SJSA1 (cell line): ENCODE data around the gene ELP2. TPM values are rescaled to one million over a fixed set of nuclear protein-coding genes. Genes with fewer than 3 reads are reported as not detected.
A peak's percentile ranks its signal among the peaks of the same experiment; 100 is the strongest.
"Not testable (repeated sequence)": the region's sequence is repeated elsewhere in the genome, so short reads cannot be mapped to it uniquely, and the experiment has no call there.

Experiments
- DNase-seq, 2 experiments: peaks; one replicate each; pipeline ENCODE4 v3.0.0-alpha.2; 2015 to 2020; ENCODE audit warnings: low spot score in 2 of 2, low read depth in 1 of 2
- H3K27ac ChIP-seq: fragments of 250-450 bp; sonication (Bioruptor Pico); 2 replicates; pipeline ENCODE4 v1.5.1; 2020; ENCODE audit warnings: mild to moderate bottlenecking, moderate library complexity
- H3K27me3 ChIP-seq: fragments of 250-450 bp; sonication (Bioruptor Pico); replicated peaks from 2 replicates; pipeline ENCODE4 v1.5.1; 2020; ENCODE audit warnings: mild to moderate bottlenecking, moderate library complexity
- H3K36me3 ChIP-seq: fragments of 250-450 bp; sonication (Bioruptor Pico); 2 replicates; pipeline ENCODE4 v1.5.1; 2020; ENCODE audit warnings: mild to moderate bottlenecking
- H3K4me1 ChIP-seq: fragments of 250-450 bp; sonication (Bioruptor Pico); replicated peaks from 2 replicates; pipeline ENCODE4 v1.6.1; 2021; ENCODE audit warnings: mild to moderate bottlenecking
- H3K4me3 ChIP-seq: fragments of 250-450 bp; sonication (Bioruptor Pico); 2 replicates; pipeline ENCODE4 v1.5.1; 2020; ENCODE audit warnings: mild to moderate bottlenecking
- H3K9me3 ChIP-seq: fragments of 250-450 bp; sonication (Bioruptor Pico); replicated peaks from 2 replicates; pipeline ENCODE4 v1.5.1; 2020; ENCODE audit warnings: mild to moderate bottlenecking
- total RNA-seq: library from RNA; depleted of rRNA; stranded (reverse); fragments of >200 nt; shearing (Covaris generic); gene quantifications from 2 replicates; pipeline ENCODE4 v1.2.3, GENCODE V29; 2014

ELP2 gene
- total RNA-seq, 1 experiment from 2014 or later = 43.3 TPM

GRCh38 chr18:36155851-36156757, 26.4 kb downstream of the ELP2 start:
- Histone ChIP-seq H3K9me3 (no peaks in the 10 kb centered on the region), H3K27ac (no peak overlapping the region), H3K4me1 (peaks cover 17% of the 10 kb centered on the region), H3K4me3 (no peak overlapping the region), H3K36me3 (peaks cover 59% of the 10 kb centered on the region), H3K27me3 (no peaks in the 10 kb centered on the region)
- DNase-seq = no peak

DNA sequence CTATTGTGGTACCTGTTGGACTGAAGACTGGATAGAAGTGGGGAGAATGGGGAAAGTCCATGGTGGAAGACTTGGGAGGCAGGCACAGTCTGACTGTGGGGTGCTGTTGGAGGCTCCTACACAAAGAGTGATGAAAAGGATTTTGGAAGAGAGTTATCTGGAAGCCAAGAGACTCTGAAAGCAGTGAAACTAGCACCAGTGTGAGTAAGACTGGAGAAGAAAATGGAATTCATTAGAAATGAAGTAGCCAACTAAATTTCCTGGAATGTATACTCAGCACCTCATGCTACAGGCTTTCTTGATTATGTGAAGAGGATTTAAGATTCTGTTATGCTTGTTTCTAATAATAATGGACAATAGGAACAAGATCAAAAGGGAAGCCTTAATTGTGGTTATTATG, 27.7 kb downstream of the ELP2 start:
- Histone ChIP-seq H3K36me3 (peaks cover 68% of the 10 kb centered on the region), H3K4me1 (peaks cover 17% of the 10 kb centered on the region), H3K27ac (no peak overlapping the region), H3K9me3 (no peaks in the 10 kb centered on the region), H3K4me3 (no peak overlapping the region), H3K27me3 (no peaks in the 10 kb centered on the region)
- no peak for DNase-seq

DNA sequence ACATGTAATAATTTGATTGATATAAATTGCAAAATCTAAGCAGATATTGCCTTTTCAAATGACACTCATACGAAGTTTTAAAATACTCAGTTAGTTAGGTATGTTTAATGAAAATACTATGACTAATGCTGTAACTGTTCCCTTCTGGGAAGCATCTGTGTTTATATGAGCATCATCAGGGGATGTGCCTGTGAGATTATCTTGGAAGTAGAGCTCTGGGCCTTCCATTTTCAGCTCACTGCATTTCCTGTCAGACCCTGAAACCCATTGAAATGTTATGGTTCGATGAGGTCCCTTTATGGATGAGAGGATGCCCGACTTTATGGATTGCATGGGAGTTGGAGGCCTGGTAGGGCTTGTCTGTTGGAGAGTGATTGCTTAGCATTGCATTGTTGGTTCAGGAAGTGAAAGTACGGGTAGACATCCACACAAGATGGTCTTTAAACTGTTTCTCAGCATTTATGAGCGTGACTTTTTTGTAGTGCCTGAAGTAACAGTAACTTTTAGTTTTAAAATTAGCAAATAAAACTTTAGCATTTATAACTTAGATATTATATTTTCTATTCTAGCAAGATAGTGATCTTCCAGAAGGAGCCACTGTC, 28.7 kb downstream of the ELP2 start:
- Histone ChIP-seq H3K4me3 (no peak overlapping the region), H3K36me3 (peaks cover 60% of the 10 kb centered on the region), H3K4me1 (peaks cover 12% of the 10 kb centered on the region), H3K27me3 (no peaks in the 10 kb centered on the region), H3K9me3 (no peaks in the 10 kb centered on the region), H3K27ac (peak overlapping the region; percentile 25; the same call in 1 of the 2 replicates)
- DNase-seq = peak in 1 of 2 experiments; percentile 19

- H3K27me3 ChIP-seq = no peaks in the 10 kb centered on the region
- no peaks in the 10 kb centered on the region for H3K9me3 ChIP-seq
- H3K4me3 ChIP-seq = no peak overlapping the region
- DNase-seq = no peak
- H3K4me1 ChIP-seq = peaks cover 12% of the 10 kb centered on the region
- H3K36me3 ChIP-seq = peaks cover 71% of the 10 kb centered on the region
- H3K27ac ChIP-seq = no peak overlapping the region
These were observed 31.3 kb downstream of the ELP2 start for GRCh38 chr18:36160959-36161371.

DNA sequence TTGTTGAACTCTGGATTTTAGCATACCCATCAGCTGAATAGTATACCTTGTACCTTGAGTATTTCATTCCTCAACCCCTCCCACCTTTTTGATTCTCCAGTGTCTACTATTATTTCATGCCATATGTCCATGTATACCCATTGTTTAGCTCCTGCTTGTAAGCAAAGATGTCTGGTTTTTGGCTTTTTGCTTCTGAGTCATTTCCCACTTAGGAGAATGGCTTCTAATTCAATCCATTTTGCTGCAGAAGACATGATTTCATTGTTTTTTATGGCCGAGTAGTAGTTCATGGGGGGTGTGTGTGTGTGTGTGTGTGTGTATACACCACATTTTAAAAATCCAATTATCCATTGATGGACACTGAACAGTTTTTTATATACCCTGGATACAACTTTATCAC, 33.3 kb downstream of the ELP2 start:
- Histone ChIP-seq H3K27ac (no peak overlapping the region), H3K4me3 (no peak overlapping the region), H3K9me3 (no peaks in the 10 kb centered on the region), H3K4me1 (peaks cover 8% of the 10 kb centered on the region), H3K27me3 (no peaks in the 10 kb centered on the region), H3K36me3 (peaks cover 67% of the 10 kb centered on the region)
- DNase-seq = no peak

GRCh38 chr18:36167692-36168218, 38.1 kb downstream of the ELP2 start:
- Histone ChIP-seq H3K27me3 (no peaks in the 10 kb centered on the region), H3K36me3 (peaks cover 59% of the 10 kb centered on the region), H3K9me3 (no peaks in the 10 kb centered on the region), H3K27ac (no peak overlapping the region), H3K4me1 (no peaks in the 10 kb centered on the region), H3K4me3 (no peak overlapping the region)
- no peak for DNase-seq

DNA sequence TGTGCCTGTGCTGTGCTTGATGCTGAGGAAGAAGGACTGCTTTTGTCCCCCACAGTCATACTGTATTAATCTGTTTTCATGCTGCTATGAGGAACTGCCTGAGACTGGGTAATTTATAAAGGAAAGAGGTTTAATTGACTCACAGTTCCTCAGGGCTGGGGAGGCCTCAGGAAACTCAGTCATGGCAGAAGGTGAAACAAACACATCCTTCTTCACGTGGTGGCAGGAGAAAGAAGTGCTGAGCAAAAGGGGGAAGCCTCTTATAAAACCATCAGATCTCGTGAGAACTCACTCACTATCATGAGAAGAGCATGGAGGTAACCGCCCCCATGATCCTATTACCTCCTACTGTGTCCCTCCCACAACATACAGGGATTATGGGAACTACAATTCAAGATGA, 38.6 kb downstream of the ELP2 start:
- H3K36me3 ChIP-seq = peaks cover 59% of the 10 kb centered on the region
- not testable (repeated sequence) for H3K27ac ChIP-seq, H3K4me3 ChIP-seq, DNase-seq, H3K9me3 ChIP-seq, H3K4me1 ChIP-seq, H3K27me3 ChIP-seq

GRCh38 chr18:36169938-36170337, 40.2 kb downstream of the ELP2 start:
- Histone ChIP-seq H3K27ac (no peak overlapping the region), H3K9me3 (no peaks in the 10 kb centered on the region), H3K4me1 (no peaks in the 10 kb centered on the region), H3K36me3 (peaks cover 52% of the 10 kb centered on the region), H3K27me3 (no peaks in the 10 kb centered on the region), H3K4me3 (no peak overlapping the region)
- DNase-seq = no peak

- no peaks in the 10 kb centered on the region for H3K27me3 ChIP-seq
- peaks cover 39% of the 10 kb centered on the region for H3K36me3 ChIP-seq
- no peak overlapping the region for H3K4me3 ChIP-seq
These were observed 45.8 kb downstream of the ELP2 start for GRCh38 chr18:36175481-36175880.

GRCh38 chr18:36176177-36176584, 46.5 kb downstream of the ELP2 start:
- Histone ChIP-seq H3K4me1 (no peaks in the 10 kb centered on the region), H3K9me3 (no peaks in the 10 kb centered on the region), H3K36me3 (peaks cover 35% of the 10 kb centered on the region), H3K27ac (no peak overlapping the region), H3K27me3 (no peaks in the 10 kb centered on the region), H3K4me3 (no peak overlapping the region)
- DNase-seq = no peak

More at GRCh38 chr18:36175481-36175880, 45.8 kb downstream of the ELP2 start:
- no peak for DNase-seq
- Histone ChIP-seq H3K27ac (no peak overlapping the region), H3K9me3 (no peaks in the 10 kb centered on the region), H3K4me1 (no peaks in the 10 kb centered on the region)

DNA sequence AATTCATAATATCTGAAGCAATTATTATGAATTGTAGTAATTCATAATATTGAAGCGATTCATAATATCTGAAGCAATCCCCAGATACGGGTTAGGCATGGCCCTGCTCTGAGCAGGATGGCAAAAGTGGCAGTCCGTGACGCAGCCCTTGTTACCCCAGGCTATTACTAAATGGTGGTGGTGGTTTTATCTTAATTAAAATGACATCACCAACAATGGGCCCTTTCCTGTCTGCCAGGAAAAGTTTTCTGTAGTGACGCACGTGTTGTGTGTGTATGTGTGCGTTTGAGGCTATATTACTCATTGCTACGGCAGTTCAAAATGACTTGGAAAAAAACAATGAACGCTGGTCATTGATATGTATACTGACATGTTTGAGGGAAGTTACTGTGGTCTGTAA, 47.0 kb downstream of the ELP2 start:
- H3K27me3 ChIP-seq = no peaks in the 10 kb centered on the region
- no peaks in the 10 kb centered on the region for H3K9me3 ChIP-seq
- H3K27ac ChIP-seq = no peak overlapping the region
- no peaks in the 10 kb centered on the region for H3K4me1 ChIP-seq
- no peak for DNase-seq
- H3K4me3 ChIP-seq = no peak overlapping the region
- H3K36me3 ChIP-seq = peaks cover 31% of the 10 kb centered on the region

DNA sequence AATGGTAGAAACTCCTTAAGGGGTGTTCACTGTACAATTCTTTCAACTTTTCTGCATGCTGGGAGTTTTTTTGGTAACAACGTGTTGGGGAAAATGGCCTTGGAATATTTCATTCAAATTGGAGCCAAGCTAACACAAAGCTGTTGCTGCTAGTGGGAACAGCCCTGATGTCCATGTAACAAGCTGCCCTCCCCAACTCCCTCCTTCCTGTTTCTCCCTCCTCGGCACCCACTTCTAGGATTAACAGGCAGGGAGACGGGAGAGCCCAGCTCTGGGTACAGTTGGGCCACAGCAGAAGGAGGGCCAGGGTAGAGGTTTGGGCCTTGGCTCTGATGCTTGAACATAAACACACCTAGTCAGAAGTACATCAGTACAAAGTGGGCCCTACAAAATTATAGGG, 48.2 kb downstream of the ELP2 start:
- Histone ChIP-seq H3K4me3 (no peak overlapping the region), H3K27ac (no peak overlapping the region), H3K4me1 (no peaks in the 10 kb centered on the region), H3K27me3 (no peaks in the 10 kb centered on the region), H3K9me3 (no peaks in the 10 kb centered on the region), H3K36me3 (peaks cover 26% of the 10 kb centered on the region)
- no peak for DNase-seq

DNA sequence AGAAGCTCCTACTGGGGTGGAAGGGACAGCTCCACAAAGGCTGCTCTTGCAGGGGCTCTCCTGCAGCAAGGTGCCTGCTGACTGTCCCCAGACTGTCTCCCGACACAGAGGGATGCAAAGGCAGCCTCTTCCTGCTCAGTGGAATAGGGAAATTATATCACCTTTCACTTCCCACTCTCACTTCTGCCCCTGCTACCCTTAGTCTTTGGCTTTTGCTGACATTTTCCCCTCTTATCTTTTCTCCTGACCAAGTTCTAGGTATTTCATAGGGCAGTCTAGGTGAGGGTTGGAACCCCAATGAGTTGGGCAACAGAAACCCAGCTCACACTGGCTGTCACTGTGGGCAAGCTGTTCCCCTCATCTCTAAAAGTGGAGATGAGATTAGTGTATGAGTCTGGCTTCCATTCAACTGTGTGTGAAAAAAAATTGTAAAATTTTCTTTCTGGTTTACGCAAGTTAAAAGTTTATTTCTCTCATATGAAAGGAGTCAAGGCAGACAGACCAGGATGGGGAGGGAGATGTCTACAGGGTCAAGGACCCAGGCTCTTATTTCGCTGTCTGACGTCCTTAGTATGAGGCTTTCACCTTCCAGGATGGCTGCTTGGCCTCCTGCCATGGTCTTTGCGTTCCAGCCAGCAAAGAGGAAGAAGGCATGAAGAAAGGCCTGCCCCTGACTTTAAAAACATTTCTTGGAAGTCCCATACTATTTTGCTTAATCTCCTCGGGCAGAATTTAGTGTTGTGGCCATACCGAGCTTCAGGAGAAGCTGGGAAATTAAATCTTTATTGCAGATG, 50.1 kb downstream of the ELP2 start:
- no peak for DNase-seq
- H3K27ac ChIP-seq = no peak overlapping the region
- no peak overlapping the region for H3K4me3 ChIP-seq
- H3K4me1 ChIP-seq = no peaks in the 10 kb centered on the region
- H3K36me3 ChIP-seq = peaks cover 20% of the 10 kb centered on the region
- no peaks in the 10 kb centered on the region for H3K27me3 ChIP-seq
- H3K9me3 ChIP-seq = no peaks in the 10 kb centered on the region
